Erythroblast (primary cell): ENCODE data around the gene ZMIZ1.

ENCODE experiments used
- GATA1 ChIP-seq: IDR thresholded peaks from 2 replicates; pipeline ENCODE4 v1.6.1; 2011; ENCODE audit warnings: low read depth, mild to moderate bottlenecking, control low read depth, low read length, moderate library complexity
- POLR2A ChIP-seq: IDR thresholded peaks from 2 replicates; pipeline ENCODE4 v1.6.1; 2011; ENCODE audit warnings: mild to moderate bottlenecking, low read length

- TF ChIP-seq POLR2A: no peak
- TF ChIP-seq GATA1: no peak
Observed at GRCh38 chr10:79024720-79025198, 44.0 kb upstream of the ZMIZ1 start.
